Ovary (tissue), 9 donors: Measurements from ENCODE around the gene KBTBD6. TPM values are rescaled to one million over a fixed set of nuclear protein-coding genes. Genes with fewer than 3 reads are reported as not detected.
"Not testable (repeated sequence)": the region's sequence is repeated elsewhere in the genome, so short reads cannot be mapped to it uniquely, and the experiment has no call there.

Experiments used
- DNase-seq, 5 donors: peaks; one replicate each; pipeline ENCODE4 v3.0.0-alpha.2; 2019 to 2020
- H3K27ac ChIP-seq, 2 donors: fragments of 200-600 bp; one replicate each; pipeline versions ENCODE4 v1.5.1 to v1.8.0; 2019 to 2022
- H3K27me3 ChIP-seq: fragments of 200-600 bp; one replicate; pipeline ENCODE4 v1.8.0; 2022
- H3K36me3 ChIP-seq: fragments of 200-600 bp; sonication (generic); one replicate; pipeline ENCODE4 v1.5.1; 2019
- H3K4me1 ChIP-seq: one replicate; pipeline ENCODE4 v1.8.1; 2013; ENCODE audit warnings: mild to moderate bottlenecking, moderate library complexity; ENCODE audit not compliant: insufficient read depth
- H3K4me3 ChIP-seq: fragments of 200-600 bp; sonication (generic); one replicate; pipeline ENCODE4 v1.5.1; 2017
- H3K9me3 ChIP-seq, 2 donors: fragments of 200-600 bp in 1 of 2; sonication (generic) in 1 of 2; one replicate each; pipeline versions ENCODE4 v1.5.1 to v1.8.1; 2013 to 2019; ENCODE audit warnings: mild to moderate bottlenecking in 1 of 2, moderate library complexity in 1 of 2
- CTCF ChIP-seq, 3 donors: fragments of 450-650 bp in 2 of 3; fragments of 200-600 bp in 1 of 3; IDR thresholded peaks; one replicate each; pipeline versions ENCODE4 v1.5.1 to v1.8.0; 2016 to 2022; ENCODE audit warnings: antibody characterized with exemption in 3 of 3, mild to moderate bottlenecking in 1 of 3
- EP300 ChIP-seq: sonication (generic); formaldehyde crosslinking; IDR thresholded peaks from one replicate; pipeline ENCODE4 v1.6.1; 2017; ENCODE audit warnings: antibody characterized with exemption
- POLR2A ChIP-seq: fragments of 450-650 bp; IDR thresholded peaks from one replicate; pipeline ENCODE4 v1.6.1; 2017; ENCODE audit warnings: antibody characterized with exemption, mild to moderate bottlenecking, moderate library complexity
- WGBS, 3 donors: extraction: QIAGEN DNeasy Blood & Tissue Kit in 1 of 3; methylation state at CpG; one replicate each; pipeline versions ENCODE4 v1.1.5 to v1.1.7; 2013 to 2017; 5-methylcytosine and 5-hydroxymethylcytosine counted together
- intact Hi-C, 4 donors: fragments of 100-400 bp; cut with DNase I; formaldehyde crosslinking; loops; one replicate each; pipeline versions ENCODE4 v1.11.0 to v1.15.1; 2022 to 2023
- polyA plus RNA-seq, 2 donors: library from polyadenylated mRNA; stranded (reverse); fragments of 200-250 nt in 1 of 2; fragments of 350-450 nt in 1 of 2; fragmentation: Illumina TruSeq in 1 of 2; extraction: RNeasy Lipid Tissue Mini Kit (QIAGEN cat#74804) in 1 of 2; gene quantifications; one replicate each; pipeline ENCODE4 v1.2.3, GENCODE V29; 2013 to 2014
- total RNA-seq, 7 donors: library from RNA; depleted of rRNA in 2 of 7; stranded (reverse); fragments of >200 nt in 2 of 7; fragmentation: NEBNext Ultra II Directional in 3 of 7; extraction: Animal tissue kit (Norgen Biotek cat#: 25700) in 3 of 7; gene quantifications; one replicate each; pipeline versions ENCODE4 v1.1.0 to v1.2.4, GENCODE V29; 2016 to 2023
- donor health status: DM: no; HTN: no; CAD: no; lungs with moderate emphysema.
- donor health status: DM: no; HTN: no; CAD: no.
- donor health status: Bipolar disorder and iron deficiency.
- donor health status: DM: yes; HTN: yes; CAD: no.
- donor health status: DM: no; HTN: no; CAD: no.
- donor health status: DM: yes; HTN: yes; CAD: no.

The KBTBD6 gene
- total and polyA plus RNA-seq, 9 donors = 3.7 to 13.9 (median 8.2) TPM

GRCh38 chr13:41137241-41137640 is 4.6 kb upstream of the KBTBD6 start:
- Histone ChIP-seq H3K27ac (no peak overlapping the region), H3K27me3 (no peaks in the 10 kb centered on the region), H3K4me3 (no peak overlapping the region), H3K36me3 (no peaks in the 10 kb centered on the region), H3K9me3 (no peaks in the 10 kb centered on the region), H3K4me1 (peaks cover 3% of the 10 kb centered on the region)
- no peak for TF ChIP-seq EP300
- TF ChIP-seq CTCF (IDR thresholded peaks at IDR 0.05) = no peak
- TF ChIP-seq POLR2A = no peak
- DNase-seq = no peak
- 60 to 79% (median 71%) methylated on average over 3 of the region's 3 CpGs for WGBS, 3 donors
- intact Hi-C loops = loop anchor here in 2 of 4 donors (5.0 to 10.0 kb wide), 2 partner anchors 55 to 68 kb away; partner anchors contain the start of gene KBTBD7 (in 1 of the 2)

- Histone ChIP-seq H3K9me3 (no peaks in the 10 kb centered on the region), H3K4me3 (no peak overlapping the region), H3K36me3 (no peaks in the 10 kb centered on the region), H3K4me1 (peaks cover 6% of the 10 kb centered on the region), H3K27me3 (no peaks in the 10 kb centered on the region), H3K27ac (no peak overlapping the region)
- no peak for DNase-seq
- WGBS, 3 donors = 87 to 94% (median 90%) methylated on average over 9 of the region's 9 CpGs
- no peak for TF ChIP-seq EP300
- TF ChIP-seq CTCF (IDR thresholded peaks at IDR 0.05) = no peak
- no peak for TF ChIP-seq POLR2A
- intact Hi-C loops = loop anchor here in 2 of 4 donors (5.0 to 10.0 kb wide), 2 partner anchors 56 to 68 kb away; partner anchors contain the start of gene KBTBD7 (in 1 of the 2)
These were observed 3.9 kb upstream of the KBTBD6 start for GRCh38 chr13:41136396-41137031.

GRCh38 chr13:41133951-41134350 is 1.3 kb upstream of the KBTBD6 start:
- WGBS, 3 donors = 88 to 92% (median 92%) methylated on average over 6 of the region's 6 CpGs

GRCh38 chr13:41131660-41132511 is 716 bp downstream of the KBTBD6 start:
- peak in 2 of 5 donors; percentile 19 to 53 for DNase-seq
- peak overlapping the region; percentile 26 to 65 for H3K27ac ChIP-seq
- H3K9me3 ChIP-seq, H3K27me3 ChIP-seq, H3K36me3 ChIP-seq: not testable (repeated sequence)
- H3K4me3 ChIP-seq = peak overlapping the region; percentile 53
- WGBS, 3 donors = 21 to 22% (median 22%) methylated on average over 45 to 48 of the region's 48 CpGs
- intact Hi-C loops = loop anchor here in 2 of 4 donors (5.0 to 10.0 kb wide), 2 partner anchors 60 to 73 kb away; partner anchors contain the start of gene KBTBD7 (in 1 of the 2)
- H3K4me1 ChIP-seq = peaks cover 14% of the 10 kb centered on the region

More at GRCh38 chr13:41133951-41134350, 1.3 kb upstream of the KBTBD6 start:
- Histone ChIP-seq H3K27ac (no peak overlapping the region), H3K27me3 (no peaks in the 10 kb centered on the region), H3K9me3 (no peaks in the 10 kb centered on the region), H3K4me3 (no peak overlapping the region), H3K4me1 (peaks cover 14% of the 10 kb centered on the region), H3K36me3 (no peaks in the 10 kb centered on the region)
- no peak for DNase-seq
- TF ChIP-seq EP300 (no peak), POLR2A (no peak), CTCF (IDR thresholded peaks at IDR 0.05) (no peak)
- intact Hi-C loops = loop anchor here in 2 of 4 donors (5.0 to 10.0 kb wide), 2 partner anchors 58 to 71 kb away; partner anchors contain the start of gene KBTBD7 (in 1 of the 2)

GRCh38 chr13:41131189-41131588 is 1.4 kb downstream of the KBTBD6 start:
- H3K4me1 ChIP-seq = peaks cover 14% of the 10 kb centered on the region
- intact Hi-C loops = loop anchor here in 2 of 4 donors (5.0 to 10.0 kb wide), 2 partner anchors 61 to 74 kb away; partner anchors contain the start of gene KBTBD7 (in 1 of the 2)
- not testable (repeated sequence) for H3K4me3 ChIP-seq, H3K36me3 ChIP-seq, H3K9me3 ChIP-seq, H3K27ac ChIP-seq, DNase-seq, H3K27me3 ChIP-seq
- 86 to 94% (median 92%) methylated on average over 4 of the region's 4 CpGs for whole genome bisulfite sequencing, 3 donors
